ENCODE results near the gene NDUFV1. TPM values are rescaled to one million over a fixed set of nuclear protein-coding genes. Genes with fewer than 3 reads are reported as not detected.

NDUFV1 gene
- polyA plus RNA-seq, 1 of the 3 experiments (the other 2 are of a cell fraction), result 278 TPM

GRCh38 chr11:67585911-67586310 is 20.8 kb upstream of the NDUFV1 start (continued):
- no peak for TF ChIP-seq PBX3 (IDR thresholded peaks at IDR 0.05)

- Histone ChIP-seq H3K4me1 (ENCODE audit: control insufficient read depth in 1 of 2, insufficient read depth in 2 of 2, low read depth in 1 of 2, low read length in 1 of 2) (peaks cover 10 to 14% of the 10 kb centered on the region in 2 experiments; a peak in 3 of 4 replicates), H2AFZ (ENCODE audit: low read depth) (no peak overlapping the region), H3K27ac (ENCODE audit: low read depth in 2 of 2, low read length in 1 of 2) (no peak overlapping the region), H3K36me3 (replicated peaks in 1 of 2; ENCODE audit: control insufficient read depth in 1 of 2, insufficient read depth in 2 of 2, low read length in 1 of 2) (peaks cover 13 to 24% of the 10 kb centered on the region in 2 experiments), H3K4me3 (ENCODE audit: low read depth in 2 of 2, low read length in 1 of 2) (no peak overlapping the region), H3K27me3 (ENCODE audit: insufficient read depth) (no peaks in the 10 kb centered on the region), H3F3A (replicated peaks; ENCODE audit: insufficient read depth) (peaks cover 15% of the 10 kb centered on the region), H3K4me2 (no peak overlapping the region), H4K20me1 (ENCODE audit: insufficient read depth) (peaks cover 20% of the 10 kb centered on the region), H3K9ac (no peak overlapping the region), H3K9me3 (no peaks in the 10 kb centered on the region), H3K79me2 (ENCODE audit: insufficient read depth) (peaks cover 27% of the 10 kb centered on the region), H3K9me2 (no peaks in the 10 kb centered on the region)
- TF ChIP-seq RAD21 (IDR thresholded peaks at IDR 0.05; ENCODE audit: low read length), result no peak
- TF ChIP-seq RCOR1 (IDR thresholded peaks at IDR 0.05; ENCODE audit: low read length), result no peak
- no peak for TF ChIP-seq RXRA (IDR thresholded peaks at IDR 0.05; ENCODE audit: borderline replicate concordance, low read depth)
- no peak for TF ChIP-seq REST (IDR thresholded peaks at IDR 0.05; ENCODE audit: low read depth, low read length)
- TF ChIP-seq GABPA (IDR thresholded peaks at IDR 0.05; ENCODE audit: low read depth), result no peak
- no peak for TF ChIP-seq TEAD4 (IDR thresholded peaks at IDR 0.05; ENCODE audit: borderline replicate concordance, insufficient read depth)
- TF ChIP-seq FOXM1 (IDR thresholded peaks at IDR 0.05; ENCODE audit: low read depth), result no peak
- no peak for TF ChIP-seq NRF1 (IDR thresholded peaks at IDR 0.05; ENCODE audit: low read depth, low read length)
- no peak for TF ChIP-seq GATA2 (CRISPR knock-in tag; IDR thresholded peaks at IDR 0.05)
- no peak for TF ChIP-seq POLR2AphosphoS5 (IDR thresholded peaks at IDR 0.05; ENCODE audit: low read depth, low read length)
- TF ChIP-seq USF1 (IDR thresholded peaks at IDR 0.05; ENCODE audit: borderline replicate concordance, low read depth), result no peak
- CTCF ChIA-PET, result interaction anchor here (0.5 to 5.8 kb wide), 2 partner anchors 15 to 268 kb away, joined by 3 to 43 read pairs; no protein-coding TSS in a partner anchor
- DNase-seq, result no peak
- POLR2A ChIA-PET, result no interaction called here
- 91% methylated on average over 5 of the region's 5 CpGs for WGBS (ENCODE audit: low lambda C conversion rate)
These were observed 20.0 kb upstream of the NDUFV1 start for GRCh38 chr11:67586568-67587250.
